HG02642 (cell line): Measurements from ENCODE around the gene MGAT5.
A peak's percentile ranks its signal among the peaks of the same experiment; 100 is the strongest.

ENCODE experiments used
- ATAC-seq: cut with Tn5 transposase; IDR thresholded peaks from one replicate; pipeline ENCODE4 v1.9.1; 2021; ENCODE audit warnings: mild to moderate bottlenecking; ENCODE audit not compliant: unreplicated experiment, poor library complexity

MGAT5 gene

GRCh38 chr2:134410006-134410405 lies 156.1 kb downstream of the MGAT5 start:
- no peak for ATAC-seq

- no peak for ATAC-seq
These were observed 157.0 kb downstream of the MGAT5 start for GRCh38 chr2:134410831-134411231.

GRCh38 chr2:134411279-134411827 lies 157.5 kb downstream of the MGAT5 start:
- no peak for ATAC-seq

GRCh38 chr2:134411828-134412638 lies 158.2 kb downstream of the MGAT5 start:
- peak; percentile 98 for ATAC-seq

GRCh38 chr2:134412639-134412999 lies 158.7 kb downstream of the MGAT5 start:
- no peak for ATAC-seq

- no peak for ATAC-seq
These were observed 159.6 kb downstream of the MGAT5 start for GRCh38 chr2:134413430-134413829.

GRCh38 chr2:134413912-134414311 lies 160.0 kb downstream of the MGAT5 start:
- no peak for ATAC-seq

- ATAC-seq, result no peak
These were observed 162.1 kb downstream of the MGAT5 start for GRCh38 chr2:134416018-134416417.

- no peak for ATAC-seq
These were observed 162.8 kb downstream of the MGAT5 start for GRCh38 chr2:134416637-134417036.

- ATAC-seq, result no peak
These were observed 164.2 kb downstream of the MGAT5 start for GRCh38 chr2:134417968-134418582.

GRCh38 chr2:134420259-134420658 lies 166.4 kb downstream of the MGAT5 start:
- no peak for ATAC-seq

GRCh38 chr2:134420920-134421319 lies 167.0 kb downstream of the MGAT5 start:
- no peak for ATAC-seq

- no peak for ATAC-seq
These were observed 167.9 kb downstream of the MGAT5 start for GRCh38 chr2:134421556-134422328.

GRCh38 chr2:134425724-134426496 lies 172.0 kb downstream of the MGAT5 start:
- ATAC-seq, result no peak

- no peak for ATAC-seq
These were observed 172.8 kb downstream of the MGAT5 start for GRCh38 chr2:134426721-134427120.

- ATAC-seq, result no peak
These were observed 176.0 kb downstream of the MGAT5 start for GRCh38 chr2:134429886-134430285.

GRCh38 chr2:134431838-134432434 lies 178.1 kb downstream of the MGAT5 start:
- no peak for ATAC-seq

- no peak for ATAC-seq
These were observed 178.6 kb downstream of the MGAT5 start for GRCh38 chr2:134432435-134432883.

- ATAC-seq, result no peak
These were observed 179.6 kb downstream of the MGAT5 start for GRCh38 chr2:134433469-134433868.

- ATAC-seq, result no peak
These were observed 180.1 kb downstream of the MGAT5 start for GRCh38 chr2:134433979-134434378.
